Endothelial cell of umbilical vein (primary cell): Measurements from ENCODE around the gene CEP57L1. TPM values are rescaled to one million over a fixed set of nuclear protein-coding genes. Genes with fewer than 3 reads are reported as not detected.
"Not testable (repeated sequence)": the region's sequence is repeated elsewhere in the genome, so short reads cannot be mapped to it uniquely, and the experiment has no call there.

Source experiments
- BruUV-seq: library from RNA; stranded (reverse); fragments of 400-500 nt; replicated peaks from 2 replicates; lab custom pipeline; 2021; lab: Mats Ljungman, UMichigan
- CTCF ChIA-PET: fragments of 300-600, 350-600 bp; sonication (Branson Sonifier 250); formaldehyde crosslinking; loops from one replicate; lab custom pipeline; 2021; ENCODE audit warnings: antibody characterized with exemption, inconsistent platforms; lab: Charles Lee
- POLR2A ChIA-PET: fragments of 300-600, 350-600 bp; sonication (Branson Sonifier 250); formaldehyde crosslinking; loops from one replicate; lab custom pipeline; 2021; ENCODE audit warnings: antibody characterized with exemption, inconsistent platforms; lab: Charles Lee
- DNase-seq: peaks from one replicate; pipeline ENCODE4 v3.0.0-alpha.2; 2011; ENCODE audit warnings: low read depth, low spot score
- FAIRE-seq: peaks from 2 replicates; lab custom pipeline; 2011; peaks lifted over from hg19 to GRCh38; lab: Jason Lieb, UNC
- H2AFZ ChIP-seq: 2 replicates; pipeline ENCODE4 v1.6.0; 2012; ENCODE audit warnings: low read depth, low read length, control low read depth, inconsistent platforms
- H3K27ac ChIP-seq: 2 replicates; pipeline ENCODE4 v1.5.1; 2011; ENCODE audit warnings: low read depth, mild to moderate bottlenecking, control low read depth, low read length, moderate library complexity; ENCODE audit not compliant: insufficient read depth
- H3K27me3 ChIP-seq, 2 experiments: 2 replicates each; pipeline versions ENCODE4 v1.6.0 to v1.6.1; 2011; ENCODE audit warnings: low read length in 2 of 2, mixed read lengths in 1 of 2; ENCODE audit not compliant: control insufficient read depth in 2 of 2, insufficient read depth in 2 of 2
- H3K36me3 ChIP-seq, 2 experiments: 2 replicates in 1 of 2; 3 replicates in 1 of 2; pipeline ENCODE4 v1.5.1; 2011; ENCODE audit warnings: low read length in 2 of 2, mild to moderate bottlenecking in 1 of 2, moderate library complexity in 1 of 2; ENCODE audit not compliant: control insufficient read depth in 2 of 2, insufficient read depth in 2 of 2; ENCODE audit errors: extremely low read depth in 1 of 2
- H3K4me1 ChIP-seq: 3 replicates; pipeline ENCODE4 v1.5.1; 2011; ENCODE audit warnings: mild to moderate bottlenecking, low read length; ENCODE audit not compliant: control insufficient read depth, insufficient read depth; ENCODE audit errors: extremely low read depth
- H3K4me2 ChIP-seq: 2 replicates; pipeline ENCODE4 v1.6.1; 2011; ENCODE audit warnings: low read length, control low read depth, mixed read lengths; ENCODE audit not compliant: insufficient read depth
- H3K4me3 ChIP-seq, 3 experiments: fragments of 200-600 bp in 1 of 3; sonication (generic), shearing (Covaris generic) in 1 of 3; replicated peaks in 1 of 3; 2 replicates each; pipeline ENCODE4 v1.5.1; 2011 to 2016; ENCODE audit warnings: control low read depth in 3 of 3, low read length in 3 of 3, mild to moderate bottlenecking in 2 of 3, inconsistent platforms in 1 of 3, low read depth in 1 of 3, moderate library complexity in 1 of 3; ENCODE audit not compliant: insufficient read depth in 1 of 3
- H3K79me2 ChIP-seq: 2 replicates; pipeline ENCODE4 v1.6.0; 2012; ENCODE audit warnings: low read length, inconsistent platforms; ENCODE audit not compliant: control insufficient read depth, insufficient read depth
- H3K9ac ChIP-seq: replicated peaks from 2 replicates; pipeline ENCODE3; 2011; ENCODE audit warnings: low read length, control low read depth; ENCODE audit not compliant: insufficient read depth; ENCODE audit errors: extremely low read depth
- H3K9me1 ChIP-seq: replicated peaks from 3 replicates; pipeline ENCODE4 v1.6.0; 2011; ENCODE audit warnings: mild to moderate bottlenecking, low read length; ENCODE audit not compliant: control insufficient read depth, insufficient read depth; ENCODE audit errors: extremely low read depth
- H3K9me3 ChIP-seq: replicated peaks from 2 replicates; pipeline ENCODE4 v1.5.1; 2012; ENCODE audit warnings: low read length, inconsistent platforms; ENCODE audit not compliant: control insufficient read depth, insufficient read depth
- H4K20me1 ChIP-seq: replicated peaks from 2 replicates; pipeline ENCODE3; 2011; ENCODE audit warnings: mild to moderate bottlenecking, low read length; ENCODE audit not compliant: control insufficient read depth, insufficient read depth; ENCODE audit errors: extremely low read depth
- CTCF ChIP-seq, 2 donors: IDR thresholded peaks; 1 replicate in 1 of 2; 2 replicates in 1 of 2; pipeline ENCODE4 v1.5.1; 2011; ENCODE audit warnings: low read length in 2 of 2, mild to moderate bottlenecking in 2 of 2, moderate library complexity in 2 of 2, control low read depth in 1 of 2, inconsistent platforms in 1 of 2, low read depth in 1 of 2; ENCODE audit not compliant: insufficient read depth in 1 of 2; ENCODE audit errors: extremely low read depth in 1 of 2
- EZH2 ChIP-seq: IDR thresholded peaks from 2 replicates; pipeline ENCODE4 v1.6.1; 2012; ENCODE audit warnings: borderline replicate concordance, low read depth, mild to moderate bottlenecking, moderate library complexity, low read length, inconsistent platforms; ENCODE audit not compliant: severe bottlenecking
- FOS ChIP-seq: IDR thresholded peaks from 2 replicates; pipeline ENCODE4 v1.6.1; 2011; ENCODE audit warnings: mild to moderate bottlenecking, low read length, moderate library complexity, borderline replicate concordance; ENCODE audit not compliant: insufficient read depth
- GATA2 ChIP-seq: IDR thresholded peaks from 2 replicates; pipeline ENCODE4 v1.7.0; 2011; ENCODE audit warnings: low read depth, mild to moderate bottlenecking, moderate library complexity, mixed read lengths, low read length; ENCODE audit not compliant: insufficient read length, insufficient read depth
- JUN ChIP-seq: IDR thresholded peaks from 2 replicates; pipeline ENCODE4 v1.6.1; 2011; ENCODE audit warnings: borderline replicate concordance, low read depth; ENCODE audit not compliant: insufficient read length, insufficient read depth
- MAX ChIP-seq: IDR thresholded peaks from 2 replicates; pipeline ENCODE4 v1.6.1; 2011; ENCODE audit not compliant: insufficient read depth, insufficient read length
- MYC ChIP-seq: IDR thresholded peaks from one replicate; pipeline ENCODE4 v1.6.1; 2011; ENCODE audit warnings: mild to moderate bottlenecking, low read depth, low read length
- POLR2A ChIP-seq: IDR thresholded peaks from 2 replicates; pipeline ENCODE4 v1.6.1; 2012; ENCODE audit warnings: low read depth, mild to moderate bottlenecking, control low read depth, low read length
- POLR2AphosphoS5 ChIP-seq: IDR thresholded peaks from 2 replicates; pipeline ENCODE4 v1.6.1; 2012; ENCODE audit warnings: low read depth, mild to moderate bottlenecking, control low read depth, low read length, moderate library complexity; ENCODE audit not compliant: insufficient read depth
- dilution Hi-C: fragments of 300-500 bp; cut with MboI; formaldehyde crosslinking; loops from one replicate; pipeline ENCODE4 v1.15.0; 2019; ENCODE audit warnings: low sequenced_read_pairs; ENCODE audit not compliant: extremely low pct_ligation_motif_present
- intact Hi-C: fragments of 100-400 bp; cut with micrococcal nuclease; formaldehyde crosslinking; loops from one replicate; pipeline ENCODE4 v1.10.0; 2022
- polyA plus RNA-seq, 4 experiments: library from polyadenylated mRNA; depleted of rRNA in 3 of 4; stranded (reverse) in 3 of 4; unstranded in 1 of 4; fragments of >200 nt; gene quantifications; 2 replicates each; pipeline versions ENCODE4 v1.2.1 to v1.2.3, GENCODE V29; 2011 to 2012; ENCODE audit warnings: missing spikeins in 1 of 4
- total RNA-seq: library from RNA; stranded (reverse); gene quantifications from 2 replicates; pipeline ENCODE4 v1.2.3, GENCODE V29; 2021

CEP57L1 gene
- total and polyA plus RNA-seq, 2 donors (not counting 3 experiments of a cell fraction or from before 2014, with no cell fraction given) = 7.8 to 20.9 TPM

- H2AFZ ChIP-seq, POLR2A ChIA-PET, H3K9me1 ChIP-seq, CTCF ChIA-PET, H3K36me3 ChIP-seq, H3K4me3 ChIP-seq, FAIRE-seq, H4K20me1 ChIP-seq, dilution Hi-C loops, BruUV-seq, H3K27me3 ChIP-seq, H3K4me2 ChIP-seq, H3K27ac ChIP-seq, H3K4me1 ChIP-seq, intact Hi-C loops, H3K9ac ChIP-seq, DNase-seq, H3K9me3 ChIP-seq, H3K79me2 ChIP-seq: not testable (repeated sequence)
These were observed 41.2 kb downstream of the CEP57L1 start for GRCh38 chr6:109136530-109136929.

GRCh38 chr6:109139109-109139508, 43.8 kb downstream of the CEP57L1 start:
- POLR2A ChIA-PET = no interaction called here

GRCh38 chr6:109142067-109142466, 46.8 kb downstream of the CEP57L1 start:
- dilution Hi-C loops, DNase-seq, FAIRE-seq: not testable (repeated sequence)

More at GRCh38 chr6:109139109-109139508, 43.8 kb downstream of the CEP57L1 start:
- FAIRE-seq (no peak), DNase-seq (no peak)
- H3K9me1 ChIP-seq = no peaks in the 10 kb centered on the region
- no peak overlapping the region for H3K27ac ChIP-seq
- dilution Hi-C loops (no loop called here), intact Hi-C loops (no loop called here)
- no peak overlapping the region for H3K4me3 ChIP-seq
- no peak overlapping the region for H2AFZ ChIP-seq
- no peak overlapping the region for H3K9ac ChIP-seq
- no peaks in the 10 kb centered on the region for H3K79me2 ChIP-seq
- H3K36me3 ChIP-seq = no peaks in the 10 kb centered on the region
- CTCF ChIA-PET = no interaction called here
- no peaks in the 10 kb centered on the region for H3K9me3 ChIP-seq
- TF ChIP-seq JUN = peak; percentile 22
- no peak for TF ChIP-seq POLR2A
- TF ChIP-seq FOS = peak; percentile 18
- no peak for TF ChIP-seq CTCF (IDR thresholded peaks at IDR 0.05; ENCODE audit: extremely low read depth in 1 of 2, insufficient read depth in 1 of 2, low read depth in 1 of 2, low read length in 2 of 2)
- TF ChIP-seq POLR2AphosphoS5 = no peak
- TF ChIP-seq EZH2 = no peak
- no peak for TF ChIP-seq GATA2
- no peak for TF ChIP-seq MYC
- TF ChIP-seq MAX = no peak
- H4K20me1 ChIP-seq = no peaks in the 10 kb centered on the region
- no peak overlapping the region for H3K4me2 ChIP-seq
- H3K4me1 ChIP-seq = peaks cover 8% of the 10 kb centered on the region
- H3K27me3 ChIP-seq = no peaks in the 10 kb centered on the region
- no TSS peak for BruUV-seq

More at GRCh38 chr6:109142067-109142466, 46.8 kb downstream of the CEP57L1 start:
- H3K4me1 ChIP-seq, H4K20me1 ChIP-seq, H3K36me3 ChIP-seq, H3K4me2 ChIP-seq, H3K4me3 ChIP-seq, intact Hi-C loops, H3K9ac ChIP-seq, H3K27me3 ChIP-seq, H3K9me1 ChIP-seq, H3K9me3 ChIP-seq, H3K27ac ChIP-seq, CTCF ChIA-PET, POLR2A ChIA-PET, H2AFZ ChIP-seq, BruUV-seq, H3K79me2 ChIP-seq: not testable (repeated sequence)
